ENCODE results near the gene SCARB1.

DNA sequence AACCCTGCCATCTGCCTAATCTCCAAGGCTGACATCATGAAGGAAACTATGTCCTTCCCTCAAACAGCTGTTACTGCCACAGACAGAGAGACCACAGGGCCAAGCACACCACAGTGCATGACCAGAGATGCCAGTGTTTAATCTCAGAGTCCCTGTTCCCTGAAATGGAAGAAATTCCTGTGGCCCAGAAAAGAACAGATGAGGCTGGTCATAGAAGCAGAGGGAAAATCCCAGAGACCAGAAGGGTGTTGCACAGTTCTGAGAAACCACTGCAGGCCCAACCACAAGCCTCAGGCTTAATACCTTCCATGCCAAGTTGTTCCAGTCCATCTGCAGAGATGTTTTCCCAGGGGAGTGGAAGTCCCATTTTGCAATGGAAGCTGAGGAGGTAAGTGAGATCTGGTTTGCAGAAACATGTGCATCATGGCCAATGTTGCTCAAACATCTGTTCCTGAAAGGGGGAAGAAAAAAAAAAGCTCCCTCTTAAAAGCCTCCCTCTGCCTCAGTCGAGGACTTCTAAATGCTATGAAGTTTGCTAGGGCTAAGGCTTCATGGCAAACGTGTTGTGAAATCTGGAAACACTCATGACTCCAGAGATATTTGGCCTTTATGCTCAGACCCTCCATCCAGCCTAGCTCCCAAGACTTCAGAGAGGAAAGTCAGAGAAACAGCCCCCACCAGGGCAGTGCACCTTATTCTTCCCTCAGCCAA lies 98.6 kb downstream of the SCARB1 start:
- TF ChIP-seq ZBTB7A (IDR thresholded peaks at IDR 0.05; ENCODE audit: low read depth) (no peak), TAF1 (IDR thresholded peaks at IDR 0.05; ENCODE audit: low read depth) (no peak), EGR1 (IDR thresholded peaks at IDR 0.05) (no peak), TCF12 (IDR thresholded peaks at IDR 0.05; ENCODE audit: low read depth) (no peak), RAD21 (IDR thresholded peaks at IDR 0.05; ENCODE audit: low read depth) (no peak), NFIC (IDR thresholded peaks at IDR 0.05) (no peak)
- TF ChIP-seq, protein P1, sequence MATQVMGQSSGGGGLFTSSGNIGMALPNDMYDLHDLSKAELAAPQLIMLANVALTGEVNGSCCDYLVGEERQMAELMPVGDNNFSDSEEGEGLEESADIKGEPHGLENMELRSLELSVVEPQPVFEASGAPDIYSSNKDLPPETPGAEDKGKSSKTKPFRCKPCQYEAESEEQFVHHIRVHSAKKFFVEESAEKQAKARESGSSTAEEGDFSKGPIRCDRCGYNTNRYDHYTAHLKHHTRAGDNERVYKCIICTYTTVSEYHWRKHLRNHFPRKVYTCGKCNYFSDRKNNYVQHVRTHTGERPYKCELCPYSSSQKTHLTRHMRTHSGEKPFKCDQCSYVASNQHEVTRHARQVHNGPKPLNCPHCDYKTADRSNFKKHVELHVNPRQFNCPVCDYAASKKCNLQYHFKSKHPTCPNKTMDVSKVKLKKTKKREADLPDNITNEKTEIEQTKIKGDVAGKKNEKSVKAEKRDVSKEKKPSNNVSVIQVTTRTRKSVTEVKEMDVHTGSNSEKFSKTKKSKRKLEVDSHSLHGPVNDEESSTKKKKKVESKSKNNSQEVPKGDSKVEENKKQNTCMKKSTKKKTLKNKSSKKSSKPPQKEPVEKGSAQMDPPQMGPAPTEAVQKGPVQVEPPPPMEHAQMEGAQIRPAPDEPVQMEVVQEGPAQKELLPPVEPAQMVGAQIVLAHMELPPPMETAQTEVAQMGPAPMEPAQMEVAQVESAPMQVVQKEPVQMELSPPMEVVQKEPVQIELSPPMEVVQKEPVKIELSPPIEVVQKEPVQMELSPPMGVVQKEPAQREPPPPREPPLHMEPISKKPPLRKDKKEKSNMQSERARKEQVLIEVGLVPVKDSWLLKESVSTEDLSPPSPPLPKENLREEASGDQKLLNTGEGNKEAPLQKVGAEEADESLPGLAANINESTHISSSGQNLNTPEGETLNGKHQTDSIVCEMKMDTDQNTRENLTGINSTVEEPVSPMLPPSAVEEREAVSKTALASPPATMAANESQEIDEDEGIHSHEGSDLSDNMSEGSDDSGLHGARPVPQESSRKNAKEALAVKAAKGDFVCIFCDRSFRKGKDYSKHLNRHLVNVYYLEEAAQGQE (IDR thresholded peaks at IDR 0.05; ENCODE audit: low read depth), result no peak
- TF ChIP-seq, protein P2, sequence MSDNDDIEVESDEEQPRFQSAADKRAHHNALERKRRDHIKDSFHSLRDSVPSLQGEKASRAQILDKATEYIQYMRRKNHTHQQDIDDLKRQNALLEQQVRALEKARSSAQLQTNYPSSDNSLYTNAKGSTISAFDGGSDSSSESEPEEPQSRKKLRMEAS (IDR thresholded peaks at IDR 0.05), result no peak

Data from Ishikawa (cell line).